ENCODE data around the gene IL37. TPM values are rescaled to one million over a fixed set of nuclear protein-coding genes. Genes with fewer than 3 reads are reported as not detected.

Gene IL37
- total and polyA plus RNA-seq, 2 experiments from 2014 or later: not detected

DNA sequence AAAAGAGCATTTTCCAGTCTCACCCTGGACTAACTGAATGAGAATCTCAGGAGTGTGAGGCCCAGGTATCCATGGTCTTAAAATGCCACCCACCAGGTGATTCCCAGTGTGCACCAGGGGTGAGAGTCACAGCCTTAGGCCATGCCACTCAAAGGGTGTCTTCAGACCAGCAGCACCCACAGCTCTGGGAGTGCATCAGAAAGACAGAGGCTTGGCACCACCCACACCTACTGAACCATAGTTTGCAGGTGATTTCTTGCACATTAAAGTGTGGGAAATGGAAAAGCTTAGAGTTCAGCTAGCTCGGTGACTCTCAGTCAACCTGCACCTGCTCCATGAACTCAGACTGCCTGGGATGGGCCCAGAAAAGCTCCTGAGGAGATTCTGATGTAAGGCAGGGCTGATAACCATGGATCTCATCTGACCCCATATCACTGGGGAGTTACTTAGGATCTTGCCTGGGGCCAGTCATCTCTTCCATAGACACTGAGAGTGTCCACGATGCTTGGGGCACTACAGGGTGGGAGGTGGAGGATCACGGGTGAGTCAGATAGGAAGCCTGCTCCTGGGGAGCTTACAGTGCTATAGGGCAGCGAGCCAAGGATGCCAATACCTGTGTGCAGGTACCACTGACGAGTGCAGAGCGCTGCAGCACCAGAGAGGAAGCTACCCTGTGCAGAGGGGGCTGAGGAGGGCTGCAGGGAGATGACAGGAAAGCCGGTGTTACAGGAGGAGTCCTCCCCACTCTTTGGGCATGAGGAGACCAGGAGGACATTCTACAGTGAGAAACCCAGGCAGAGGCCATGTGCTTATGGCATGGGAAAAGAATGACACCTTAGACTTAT lies 4.6 kb downstream of the IL37 start:
- H3K27ac ChIP-seq (ENCODE audit: low read depth): no peak overlapping the region
- H3K27me3 ChIP-seq (ENCODE audit: insufficient read depth): no peaks in the 10 kb centered on the region
- Mint-ChIP-seq H3K9me3 (peaks cover 9% of the 10 kb centered on the region), H3K27ac (no peak overlapping the region), H3K27me3 (ENCODE audit: insufficient read depth, low read depth, poor library complexity) (peaks cover 8% of the 10 kb centered on the region), H3K36me3 (ENCODE audit: low read depth) (no peaks in the 10 kb centered on the region; the same call in 2 of the 3 replicates), H3K4me1 (no peaks in the 10 kb centered on the region), H3K4me3 (no peak overlapping the region)
- H3K79me2 ChIP-seq (replicated peaks; ENCODE audit: insufficient read depth): no peaks in the 10 kb centered on the region
- no peak overlapping the region for H2AFZ ChIP-seq
- ATAC-seq (no peak), DNase-seq (ENCODE audit: low spot score) (no peak)
- H3F3A ChIP-seq (replicated peaks; ENCODE audit: low read depth): no peaks in the 10 kb centered on the region
- H3K4me2 ChIP-seq: no peak overlapping the region
- H3K36me3 ChIP-seq (ENCODE audit: insufficient read depth): no peaks in the 10 kb centered on the region
- H3K4me3 ChIP-seq: no peak overlapping the region
- H4K20me1 ChIP-seq (replicated peaks; ENCODE audit: insufficient read depth): no peaks in the 10 kb centered on the region
- H3K9me2 ChIP-seq (ENCODE audit: insufficient read depth): peaks cover 12% of the 10 kb centered on the region
- H3K4me1 ChIP-seq (ENCODE audit: insufficient read depth): no peaks in the 10 kb centered on the region
- TF ChIP-seq, protein P1, sequence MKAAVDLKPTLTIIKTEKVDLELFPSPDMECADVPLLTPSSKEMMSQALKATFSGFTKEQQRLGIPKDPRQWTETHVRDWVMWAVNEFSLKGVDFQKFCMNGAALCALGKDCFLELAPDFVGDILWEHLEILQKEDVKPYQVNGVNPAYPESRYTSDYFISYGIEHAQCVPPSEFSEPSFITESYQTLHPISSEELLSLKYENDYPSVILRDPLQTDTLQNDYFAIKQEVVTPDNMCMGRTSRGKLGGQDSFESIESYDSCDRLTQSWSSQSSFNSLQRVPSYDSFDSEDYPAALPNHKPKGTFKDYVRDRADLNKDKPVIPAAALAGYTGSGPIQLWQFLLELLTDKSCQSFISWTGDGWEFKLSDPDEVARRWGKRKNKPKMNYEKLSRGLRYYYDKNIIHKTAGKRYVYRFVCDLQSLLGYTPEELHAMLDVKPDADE (IDR thresholded peaks at IDR 0.05): no peak
- no peak for TF ChIP-seq JUNB (IDR thresholded peaks at IDR 0.05; ENCODE audit: unreplicated experiment)
- TF ChIP-seq EZH2 (IDR thresholded peaks at IDR 0.05; ENCODE audit: low read depth, unreplicated experiment): no peak
- no peak for TF ChIP-seq ZNF114 (CRISPR knock-in tag; IDR thresholded peaks at IDR 0.05)
- no peak for TF ChIP-seq STAT1 (IDR thresholded peaks at IDR 0.05; ENCODE audit: unreplicated experiment)

DNA sequence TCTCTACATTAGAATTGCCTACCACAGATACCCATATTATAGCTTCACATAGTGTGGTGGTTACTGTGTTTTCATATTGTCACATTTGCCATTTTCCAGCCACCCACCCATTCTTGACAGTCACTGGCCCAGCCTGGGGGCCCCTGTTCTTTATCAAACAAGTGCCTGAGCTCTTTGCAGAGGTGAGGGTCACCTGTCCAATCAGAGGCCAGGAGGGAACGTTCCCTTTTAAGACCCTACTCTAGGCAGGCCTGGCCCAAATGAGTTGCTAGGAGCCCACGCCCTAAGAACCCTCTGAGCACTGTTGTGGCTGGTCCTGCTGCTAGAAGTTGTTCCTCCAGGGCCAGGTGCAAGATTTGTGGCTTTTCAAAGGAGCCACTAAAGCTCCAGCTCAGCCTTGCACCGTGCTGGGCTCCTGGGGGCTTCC lies 5.2 kb downstream of the IL37 start:
- Mint-ChIP-seq H3K4me3 (no peak overlapping the region), H3K9me3 (peaks cover 9% of the 10 kb centered on the region), H3K27ac (no peak overlapping the region), H3K36me3 (ENCODE audit: low read depth) (no peaks in the 10 kb centered on the region; the same call in 2 of the 3 replicates), H3K27me3 (ENCODE audit: insufficient read depth, low read depth, poor library complexity) (peaks cover 5% of the 10 kb centered on the region), H3K4me1 (no peaks in the 10 kb centered on the region)
- DNase-seq (ENCODE audit: low spot score) (no peak), ATAC-seq (no peak)
- H3K27me3 ChIP-seq (ENCODE audit: insufficient read depth): no peaks in the 10 kb centered on the region
- H3K27ac ChIP-seq (ENCODE audit: low read depth): no peak overlapping the region
- no peaks in the 10 kb centered on the region for H3K79me2 ChIP-seq (replicated peaks; ENCODE audit: insufficient read depth)
- H3F3A ChIP-seq (replicated peaks; ENCODE audit: low read depth): no peaks in the 10 kb centered on the region
- H3K36me3 ChIP-seq (ENCODE audit: insufficient read depth): no peaks in the 10 kb centered on the region
- H3K4me2 ChIP-seq: no peak overlapping the region
- no peaks in the 10 kb centered on the region for H3K4me1 ChIP-seq (ENCODE audit: insufficient read depth)
- no peak overlapping the region for H2AFZ ChIP-seq
- H4K20me1 ChIP-seq (replicated peaks; ENCODE audit: insufficient read depth): no peaks in the 10 kb centered on the region
- peaks cover 12% of the 10 kb centered on the region for H3K9me2 ChIP-seq (ENCODE audit: insufficient read depth)
- no peak overlapping the region for H3K4me3 ChIP-seq
- TF ChIP-seq CREB1 (CRISPR knock-in tag; IDR thresholded peaks at IDR 0.05; ENCODE audit: low read depth) (no peak), ZNF114 (CRISPR knock-in tag; IDR thresholded peaks at IDR 0.05) (no peak), POLR2AphosphoS5 (IDR thresholded peaks at IDR 0.05; ENCODE audit: low read depth) (no peak), EZH2phosphoT487 (IDR thresholded peaks at IDR 0.05; ENCODE audit: unreplicated experiment) (no peak), JUNB (IDR thresholded peaks at IDR 0.05; ENCODE audit: unreplicated experiment) (no peak), STAT1 (IDR thresholded peaks at IDR 0.05; ENCODE audit: unreplicated experiment) (no peak), EZH2 (IDR thresholded peaks at IDR 0.05; ENCODE audit: low read depth, unreplicated experiment) (no peak), NANOG (IDR thresholded peaks at IDR 0.05; ENCODE audit: borderline replicate concordance) (no peak), ZNF331 (CRISPR knock-in tag; IDR thresholded peaks at IDR 0.05; ENCODE audit: low read depth) (no peak)
- TF ChIP-seq, protein P2, sequence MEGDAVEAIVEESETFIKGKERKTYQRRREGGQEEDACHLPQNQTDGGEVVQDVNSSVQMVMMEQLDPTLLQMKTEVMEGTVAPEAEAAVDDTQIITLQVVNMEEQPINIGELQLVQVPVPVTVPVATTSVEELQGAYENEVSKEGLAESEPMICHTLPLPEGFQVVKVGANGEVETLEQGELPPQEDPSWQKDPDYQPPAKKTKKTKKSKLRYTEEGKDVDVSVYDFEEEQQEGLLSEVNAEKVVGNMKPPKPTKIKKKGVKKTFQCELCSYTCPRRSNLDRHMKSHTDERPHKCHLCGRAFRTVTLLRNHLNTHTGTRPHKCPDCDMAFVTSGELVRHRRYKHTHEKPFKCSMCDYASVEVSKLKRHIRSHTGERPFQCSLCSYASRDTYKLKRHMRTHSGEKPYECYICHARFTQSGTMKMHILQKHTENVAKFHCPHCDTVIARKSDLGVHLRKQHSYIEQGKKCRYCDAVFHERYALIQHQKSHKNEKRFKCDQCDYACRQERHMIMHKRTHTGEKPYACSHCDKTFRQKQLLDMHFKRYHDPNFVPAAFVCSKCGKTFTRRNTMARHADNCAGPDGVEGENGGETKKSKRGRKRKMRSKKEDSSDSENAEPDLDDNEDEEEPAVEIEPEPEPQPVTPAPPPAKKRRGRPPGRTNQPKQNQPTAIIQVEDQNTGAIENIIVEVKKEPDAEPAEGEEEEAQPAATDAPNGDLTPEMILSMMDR (conservative IDR thresholded peaks at IDR 0.05; ENCODE audit: low read depth in 2 of 2): no peak
- TF ChIP-seq, protein P1 (IDR thresholded peaks at IDR 0.05): no peak
- TF ChIP-seq, protein P3, sequence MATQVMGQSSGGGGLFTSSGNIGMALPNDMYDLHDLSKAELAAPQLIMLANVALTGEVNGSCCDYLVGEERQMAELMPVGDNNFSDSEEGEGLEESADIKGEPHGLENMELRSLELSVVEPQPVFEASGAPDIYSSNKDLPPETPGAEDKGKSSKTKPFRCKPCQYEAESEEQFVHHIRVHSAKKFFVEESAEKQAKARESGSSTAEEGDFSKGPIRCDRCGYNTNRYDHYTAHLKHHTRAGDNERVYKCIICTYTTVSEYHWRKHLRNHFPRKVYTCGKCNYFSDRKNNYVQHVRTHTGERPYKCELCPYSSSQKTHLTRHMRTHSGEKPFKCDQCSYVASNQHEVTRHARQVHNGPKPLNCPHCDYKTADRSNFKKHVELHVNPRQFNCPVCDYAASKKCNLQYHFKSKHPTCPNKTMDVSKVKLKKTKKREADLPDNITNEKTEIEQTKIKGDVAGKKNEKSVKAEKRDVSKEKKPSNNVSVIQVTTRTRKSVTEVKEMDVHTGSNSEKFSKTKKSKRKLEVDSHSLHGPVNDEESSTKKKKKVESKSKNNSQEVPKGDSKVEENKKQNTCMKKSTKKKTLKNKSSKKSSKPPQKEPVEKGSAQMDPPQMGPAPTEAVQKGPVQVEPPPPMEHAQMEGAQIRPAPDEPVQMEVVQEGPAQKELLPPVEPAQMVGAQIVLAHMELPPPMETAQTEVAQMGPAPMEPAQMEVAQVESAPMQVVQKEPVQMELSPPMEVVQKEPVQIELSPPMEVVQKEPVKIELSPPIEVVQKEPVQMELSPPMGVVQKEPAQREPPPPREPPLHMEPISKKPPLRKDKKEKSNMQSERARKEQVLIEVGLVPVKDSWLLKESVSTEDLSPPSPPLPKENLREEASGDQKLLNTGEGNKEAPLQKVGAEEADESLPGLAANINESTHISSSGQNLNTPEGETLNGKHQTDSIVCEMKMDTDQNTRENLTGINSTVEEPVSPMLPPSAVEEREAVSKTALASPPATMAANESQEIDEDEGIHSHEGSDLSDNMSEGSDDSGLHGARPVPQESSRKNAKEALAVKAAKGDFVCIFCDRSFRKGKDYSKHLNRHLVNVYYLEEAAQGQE (IDR thresholded peaks at IDR 0.05; ENCODE audit: unreplicated experiment): no peak
